ENCODE measurements around the gene EFNA3.

DNA sequence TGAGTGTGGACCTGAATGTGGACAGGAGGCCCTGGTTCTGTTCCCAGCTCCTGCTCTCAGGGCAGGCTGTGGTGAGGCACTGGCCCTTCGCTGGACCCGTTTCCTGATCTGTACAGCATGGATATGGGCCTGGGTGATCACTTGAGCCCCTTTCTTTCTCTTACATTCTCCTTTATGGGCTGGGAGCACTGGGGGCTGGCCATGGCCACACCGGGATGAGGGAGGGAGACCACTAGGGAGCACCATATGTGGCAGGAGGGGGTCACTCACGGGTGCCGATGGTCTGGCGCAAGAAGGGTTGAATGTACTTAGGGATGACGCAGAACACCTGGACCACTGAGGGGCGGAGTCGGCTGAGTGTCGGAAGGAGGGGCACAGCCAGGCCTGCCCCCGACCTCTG, 47.7 kb upstream of the EFNA3 start:
- TF ChIP-seq, protein P1, sequence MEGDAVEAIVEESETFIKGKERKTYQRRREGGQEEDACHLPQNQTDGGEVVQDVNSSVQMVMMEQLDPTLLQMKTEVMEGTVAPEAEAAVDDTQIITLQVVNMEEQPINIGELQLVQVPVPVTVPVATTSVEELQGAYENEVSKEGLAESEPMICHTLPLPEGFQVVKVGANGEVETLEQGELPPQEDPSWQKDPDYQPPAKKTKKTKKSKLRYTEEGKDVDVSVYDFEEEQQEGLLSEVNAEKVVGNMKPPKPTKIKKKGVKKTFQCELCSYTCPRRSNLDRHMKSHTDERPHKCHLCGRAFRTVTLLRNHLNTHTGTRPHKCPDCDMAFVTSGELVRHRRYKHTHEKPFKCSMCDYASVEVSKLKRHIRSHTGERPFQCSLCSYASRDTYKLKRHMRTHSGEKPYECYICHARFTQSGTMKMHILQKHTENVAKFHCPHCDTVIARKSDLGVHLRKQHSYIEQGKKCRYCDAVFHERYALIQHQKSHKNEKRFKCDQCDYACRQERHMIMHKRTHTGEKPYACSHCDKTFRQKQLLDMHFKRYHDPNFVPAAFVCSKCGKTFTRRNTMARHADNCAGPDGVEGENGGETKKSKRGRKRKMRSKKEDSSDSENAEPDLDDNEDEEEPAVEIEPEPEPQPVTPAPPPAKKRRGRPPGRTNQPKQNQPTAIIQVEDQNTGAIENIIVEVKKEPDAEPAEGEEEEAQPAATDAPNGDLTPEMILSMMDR (IDR thresholded peaks at IDR 0.05; ENCODE audit: extremely low read depth in 1 of 2, insufficient read depth in 1 of 2, low read depth in 1 of 2, low read length in 2 of 2), result no peak
- TF ChIP-seq POLR2A (IDR thresholded peaks at IDR 0.05; ENCODE audit: low read depth, low read length) (no peak), EZH2 (IDR thresholded peaks at IDR 0.05; ENCODE audit: borderline replicate concordance, low read depth, low read length, severe bottlenecking) (no peak), POLR2AphosphoS5 (IDR thresholded peaks at IDR 0.05; ENCODE audit: insufficient read depth, low read depth, low read length) (no peak), MAX (IDR thresholded peaks at IDR 0.05; ENCODE audit: insufficient read depth, insufficient read length) (no peak), JUN (IDR thresholded peaks at IDR 0.05; ENCODE audit: borderline replicate concordance, insufficient read depth, insufficient read length, low read depth) (no peak), GATA2 (IDR thresholded peaks at IDR 0.05; ENCODE audit: insufficient read depth, insufficient read length, low read depth, low read length) (no peak)

Data from endothelial cell of umbilical vein (primary cell).